SK-N-MC (cell line): ENCODE data around the gene FGF12.

Source experiments
- EZH2 ChIP-seq: fragments of 200-600 bp; sonication (generic); IDR thresholded peaks from one replicate; pipeline ENCODE4 v1.6.1; 2017; ENCODE audit warnings: antibody characterized with exemption
- POLR2AphosphoS5 ChIP-seq: IDR thresholded peaks from 2 replicates; pipeline ENCODE4 v1.6.1; 2012; ENCODE audit warnings: mild to moderate bottlenecking, low read depth, low read length, borderline replicate concordance

- TF ChIP-seq POLR2AphosphoS5 (no peak), EZH2 (no peak)
Measured at GRCh38 chr3:192751148-192751547, 23.8 kb upstream of the FGF12 start.
